Astrocyte of the cerebellum (primary cell): ENCODE data around the gene LHX5.

Source experiments
- DNase-seq: peaks from one replicate; pipeline ENCODE4 v3.0.0-alpha.2; 2011; ENCODE audit warnings: low read depth
- H3K4me3 ChIP-seq: 2 replicates; pipeline ENCODE4 v1.5.1; 2011; ENCODE audit warnings: mild to moderate bottlenecking, low read depth, low read length, moderate library complexity
- in situ Hi-C: cut with HindIII; loops from 2 replicates; pipeline ENCODE4 v1.10.0; 2017; ENCODE audit warnings: low sequenced_read_pairs
- TF ChIP-seq, protein P1 (sequence below): IDR thresholded peaks from 2 replicates; pipeline ENCODE4 v1.5.1; 2012; ENCODE audit warnings: low read length, low read depth, moderate library complexity, mild to moderate bottlenecking; ENCODE audit errors: missing control alignments

The LHX5 gene

DNA sequence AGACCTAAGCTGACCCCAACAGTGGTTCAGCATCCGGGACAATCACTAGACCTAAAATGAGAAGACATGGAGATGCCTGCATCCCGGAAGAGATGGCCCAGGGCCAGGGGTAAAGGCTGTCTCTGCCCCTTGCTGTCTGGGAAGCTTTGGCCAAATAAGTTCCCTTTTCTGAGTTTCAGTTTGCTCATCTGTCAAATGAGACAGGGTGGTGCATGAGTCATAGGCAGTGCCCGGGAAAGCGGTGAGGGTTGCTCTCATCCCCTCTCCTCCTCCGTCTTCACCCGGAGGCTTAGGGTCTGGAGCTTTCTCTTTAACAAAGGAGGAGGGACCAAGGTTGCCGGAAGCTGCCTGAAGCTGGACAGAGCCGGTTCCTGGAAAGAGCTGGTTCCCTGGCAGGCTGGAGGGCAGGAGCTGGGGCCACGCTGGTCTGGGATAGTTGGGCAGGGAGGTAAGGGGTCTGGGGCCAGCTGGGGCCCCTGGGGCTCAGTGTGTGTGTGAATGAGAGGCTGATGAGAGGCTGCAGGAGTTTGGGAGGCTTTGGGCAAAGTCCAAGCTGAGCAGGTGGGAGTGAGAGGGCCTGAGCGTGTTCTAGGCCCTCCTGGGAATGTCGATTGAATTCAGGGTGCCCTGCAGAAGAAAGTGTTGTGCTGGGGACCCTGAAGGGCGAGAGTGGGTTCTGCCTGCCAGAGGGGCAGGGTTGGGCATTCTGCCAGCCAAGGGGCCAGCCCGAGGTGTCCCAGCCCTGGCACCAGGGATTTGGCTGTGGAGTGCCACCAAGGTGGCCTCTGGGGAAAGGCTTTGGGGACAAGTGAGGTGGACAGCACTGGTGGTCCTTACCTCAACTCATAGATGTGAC lies 49.4 kb downstream of the LHX5 start, which contains the start of gene SDSL:
TSS of gene SDSL (plus strand) at position 351 of the 856 bp plus-strand sequence. CDS start 5,603 bp downstream, outside the sequence.
- H3K4me3 ChIP-seq, result peak within 1 kb of the TSS; percentile 51
- TF ChIP-seq, protein P1, sequence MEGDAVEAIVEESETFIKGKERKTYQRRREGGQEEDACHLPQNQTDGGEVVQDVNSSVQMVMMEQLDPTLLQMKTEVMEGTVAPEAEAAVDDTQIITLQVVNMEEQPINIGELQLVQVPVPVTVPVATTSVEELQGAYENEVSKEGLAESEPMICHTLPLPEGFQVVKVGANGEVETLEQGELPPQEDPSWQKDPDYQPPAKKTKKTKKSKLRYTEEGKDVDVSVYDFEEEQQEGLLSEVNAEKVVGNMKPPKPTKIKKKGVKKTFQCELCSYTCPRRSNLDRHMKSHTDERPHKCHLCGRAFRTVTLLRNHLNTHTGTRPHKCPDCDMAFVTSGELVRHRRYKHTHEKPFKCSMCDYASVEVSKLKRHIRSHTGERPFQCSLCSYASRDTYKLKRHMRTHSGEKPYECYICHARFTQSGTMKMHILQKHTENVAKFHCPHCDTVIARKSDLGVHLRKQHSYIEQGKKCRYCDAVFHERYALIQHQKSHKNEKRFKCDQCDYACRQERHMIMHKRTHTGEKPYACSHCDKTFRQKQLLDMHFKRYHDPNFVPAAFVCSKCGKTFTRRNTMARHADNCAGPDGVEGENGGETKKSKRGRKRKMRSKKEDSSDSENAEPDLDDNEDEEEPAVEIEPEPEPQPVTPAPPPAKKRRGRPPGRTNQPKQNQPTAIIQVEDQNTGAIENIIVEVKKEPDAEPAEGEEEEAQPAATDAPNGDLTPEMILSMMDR, result no peak
- DNase-seq, result no peak
- in situ Hi-C loops, result no loop called here

DNA sequence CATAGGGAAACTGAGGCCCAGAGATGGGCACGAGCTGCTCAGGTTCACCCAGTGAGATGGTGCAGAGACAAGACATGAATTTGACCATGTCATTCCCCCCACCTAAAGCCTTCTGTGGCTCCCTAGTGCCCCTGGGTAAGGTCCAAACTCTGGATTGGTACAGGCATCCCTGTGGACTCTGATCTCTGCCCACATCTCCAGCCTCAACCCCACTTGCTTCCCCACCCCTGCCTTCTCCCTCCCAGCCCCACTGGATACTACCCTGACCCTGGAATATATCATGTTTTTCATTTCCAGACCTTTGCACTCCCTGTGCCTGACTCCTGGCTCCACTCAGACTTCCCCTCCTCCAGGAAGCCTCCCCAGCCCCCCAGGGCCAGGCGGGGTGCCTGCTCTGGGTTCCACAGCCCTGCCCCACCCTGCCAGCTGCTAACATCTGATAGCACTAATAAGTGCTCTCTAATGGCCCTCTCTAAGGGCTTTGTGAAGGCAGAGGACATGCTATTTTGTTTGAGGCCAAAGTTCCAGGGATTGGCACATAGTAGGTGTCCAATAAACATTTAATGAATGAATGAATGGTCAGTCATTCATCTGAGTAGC lies 50.6 kb downstream of the LHX5 start:
- no peak for DNase-seq
- TF ChIP-seq, protein P1, result no peak
- in situ Hi-C loops, result no loop called here
- H3K4me3 ChIP-seq, result no peak overlapping the region

DNA sequence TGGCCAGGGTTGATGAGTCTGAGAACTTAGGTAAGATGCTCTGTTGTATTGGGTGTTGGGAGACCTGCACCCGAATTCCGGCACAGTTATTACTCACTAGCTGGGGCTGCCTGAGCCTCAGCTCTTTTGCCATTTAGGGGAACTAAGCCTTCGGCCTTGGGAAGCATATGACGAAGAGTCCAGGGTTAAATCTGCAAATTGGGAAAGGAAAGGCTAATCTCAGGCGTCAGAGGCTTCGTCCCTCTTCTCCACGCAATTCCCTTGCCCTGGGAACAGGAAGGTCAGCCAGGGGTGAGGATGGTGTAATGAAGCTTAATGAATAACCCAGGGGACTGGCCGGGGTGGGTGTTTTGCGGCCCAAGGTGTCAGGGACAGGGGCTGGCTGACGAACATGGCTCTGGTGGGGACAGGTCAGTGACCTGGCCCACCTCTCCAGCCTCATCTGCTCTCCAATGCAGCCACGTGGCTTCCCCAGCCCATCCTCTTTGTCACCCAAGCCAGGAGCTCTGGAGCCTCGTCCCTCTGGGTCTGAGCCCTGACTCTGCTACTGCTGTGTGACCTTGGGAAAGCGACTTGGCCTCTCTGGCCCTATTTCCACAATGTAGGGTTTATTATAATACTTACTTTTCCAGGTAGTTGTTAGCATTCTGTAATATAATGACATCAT lies 53.3 kb downstream of the LHX5 start:
- TF ChIP-seq, protein P1, result no peak
- in situ Hi-C loops, result no loop called here

DNA sequence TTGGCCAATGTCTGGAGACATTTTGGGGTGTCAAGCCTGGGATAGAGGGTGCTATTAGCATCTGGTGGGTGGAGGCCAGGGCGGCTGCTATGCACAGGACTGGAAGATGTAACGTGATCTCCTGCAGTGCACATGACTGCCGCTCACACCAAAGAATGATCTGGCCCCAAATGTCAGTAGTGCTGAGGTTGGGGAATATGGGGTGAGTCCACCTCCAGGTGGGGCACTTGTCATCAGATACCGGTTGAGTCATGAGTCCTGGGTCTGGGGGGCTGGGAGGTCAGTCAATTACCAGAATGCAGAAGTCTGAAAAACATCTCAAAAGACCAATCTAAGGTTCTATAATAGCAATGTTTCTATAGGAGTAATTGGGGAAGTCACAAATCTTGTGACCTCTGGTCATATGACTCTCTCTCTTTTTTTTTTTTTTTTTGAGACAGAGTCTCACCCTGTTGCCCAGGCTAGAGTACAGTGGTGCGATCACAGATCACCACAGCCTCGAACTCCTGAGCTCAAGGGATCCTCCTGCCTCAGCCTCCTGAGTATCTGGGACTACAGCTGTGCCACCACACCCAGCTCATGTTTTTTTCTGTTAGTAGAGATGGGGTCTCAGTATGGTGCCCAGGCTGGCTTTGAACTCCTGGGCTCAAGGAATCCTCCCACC lies 55.4 kb downstream of the LHX5 start:
- DNase-seq, result no peak
- in situ Hi-C loops, result no loop called here
- no peak overlapping the region for H3K4me3 ChIP-seq
- TF ChIP-seq, protein P1, result no peak

More for the DNA sequence above, 53.3 kb downstream of the LHX5 start:
- DNase-seq, result no peak
- H3K4me3 ChIP-seq, result no peak overlapping the region

DNA sequence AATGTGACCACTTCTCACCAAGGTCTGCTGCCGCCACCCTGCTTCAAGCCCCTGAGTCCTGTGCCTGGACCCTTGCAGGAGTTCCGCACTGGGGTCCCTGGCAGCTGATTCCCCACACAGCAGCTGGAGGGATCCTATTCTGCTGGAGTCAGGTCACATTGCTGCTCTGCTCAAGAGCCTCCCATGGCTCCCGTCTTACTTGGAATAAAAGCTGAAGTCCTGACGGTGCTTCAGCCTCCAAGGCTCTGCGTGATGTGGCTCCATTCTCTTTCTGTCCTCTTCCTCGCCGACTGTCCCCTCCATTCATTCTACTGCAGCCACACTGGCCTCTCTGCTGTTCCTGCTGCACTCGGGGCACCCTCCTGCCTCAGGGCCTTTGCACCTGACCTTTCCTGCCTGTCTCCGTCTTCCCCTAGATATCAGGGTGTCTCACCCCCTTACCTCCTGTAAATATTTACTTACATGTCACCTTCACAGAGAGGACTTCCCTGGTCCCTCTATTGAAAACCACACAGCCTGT lies 57.1 kb downstream of the LHX5 start:
- TF ChIP-seq, protein P1, result no peak
- DNase-seq, result no peak
- no peak overlapping the region for H3K4me3 ChIP-seq
- in situ Hi-C loops, result no loop called here

DNA sequence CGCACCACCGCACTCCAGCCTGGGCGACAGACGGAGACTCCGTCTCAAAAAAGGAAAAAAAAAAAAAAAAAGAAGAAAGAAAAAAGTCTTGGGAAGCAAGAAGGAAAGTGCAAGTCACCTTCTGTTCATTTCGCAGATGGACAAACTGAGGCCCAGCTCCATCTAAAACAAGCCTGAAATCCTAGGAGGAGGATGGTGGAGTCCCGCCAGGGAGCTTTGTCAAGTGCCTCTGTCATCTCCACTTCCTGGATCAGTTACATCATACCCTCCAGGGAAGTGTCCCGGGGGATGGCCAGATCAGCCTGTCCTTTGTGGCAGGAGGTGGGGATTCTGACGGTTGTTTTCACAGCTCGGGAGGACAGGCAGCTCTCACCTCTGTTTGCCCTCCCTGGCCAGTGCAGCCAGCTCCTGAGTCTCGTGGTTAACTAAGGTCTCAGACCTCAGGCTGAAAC lies 58.2 kb downstream of the LHX5 start:
- H3K4me3 ChIP-seq, result no peak overlapping the region
- DNase-seq, result no peak
- TF ChIP-seq, protein P1, result no peak
- in situ Hi-C loops, result no loop called here
